Measurements from ENCODE around the gene ZFP30.

ZFP30 gene

DNA sequence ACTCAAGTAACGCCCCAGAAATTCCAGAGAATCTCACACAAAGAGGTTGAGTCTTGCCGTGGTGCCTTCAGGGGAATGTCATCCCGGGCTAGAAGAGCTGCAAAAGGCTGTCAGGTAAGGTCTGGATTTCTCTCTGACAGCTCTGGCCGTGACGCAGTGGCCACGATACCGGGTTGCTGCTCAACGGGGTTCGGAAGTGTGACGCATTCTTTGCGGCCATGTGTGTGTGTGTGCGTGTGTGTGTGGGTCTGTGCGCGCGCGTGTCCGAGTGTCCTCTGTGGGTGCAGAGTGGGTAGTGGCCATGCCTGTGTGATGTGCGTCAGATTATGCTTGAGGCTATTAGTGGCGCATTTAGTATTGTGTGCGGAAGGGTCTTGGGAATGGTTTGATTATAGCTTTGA lies 60.3 kb downstream of the ZFP30 start (continued):
- TF ChIP-seq ZNF174 (tag by site-specific recombination; IDR thresholded peaks at IDR 0.05) (no peak), ZNF747 (tag by site-specific recombination; IDR thresholded peaks at IDR 0.05) (no peak), ZNF621 (tag by site-specific recombination; IDR thresholded peaks at IDR 0.05) (no peak), ZNF558 (tag by site-specific recombination; IDR thresholded peaks at IDR 0.05) (peak; percentile 34; the same call in 1 of the 2 replicates), ZNF423 (tag by site-specific recombination; IDR thresholded peaks at IDR 0.05) (no peak), ZFP41 (tag by site-specific recombination; IDR thresholded peaks at IDR 0.05; ENCODE audit: borderline replicate concordance) (no peak), ZNF48 (tag by site-specific recombination; IDR thresholded peaks at IDR 0.05) (no peak), ZIC2 (tag by site-specific recombination; IDR thresholded peaks at IDR 0.05) (peak; percentile 48), ZBTB1 (tag by site-specific recombination; IDR thresholded peaks at IDR 0.05) (peak; percentile 84; the same call in 1 of the 2 replicates), ZBTB20 (tag by site-specific recombination; IDR thresholded peaks at IDR 0.05) (peak; percentile 36), ZNF138 (tag by site-specific recombination; IDR thresholded peaks at IDR 0.05; ENCODE audit: borderline replicate concordance) (no peak), ZNF658 (tag by site-specific recombination; IDR thresholded peaks at IDR 0.05) (no peak; the same call in 1 of the 2 replicates), YY2 (tag by site-specific recombination; IDR thresholded peaks at IDR 0.05) (peak; percentile 63), ZNF133 (tag by site-specific recombination; IDR thresholded peaks at IDR 0.05) (peak; percentile 58; the same call in 1 of the 2 replicates), FEZF1 (tag by site-specific recombination; IDR thresholded peaks at IDR 0.05) (peak; percentile 67), KLF1 (tag by site-specific recombination; IDR thresholded peaks at IDR 0.05) (peak; percentile 50), ZNF514 (tag by site-specific recombination; IDR thresholded peaks at IDR 0.05) (no peak), ZNF292 (tag by site-specific recombination; IDR thresholded peaks at IDR 0.05; ENCODE audit: borderline replicate concordance, low read depth) (no peak), ZNF2 (tag by site-specific recombination; IDR thresholded peaks at IDR 0.05) (peak; percentile 98), KLF9 (tag by site-specific recombination; IDR thresholded peaks at IDR 0.05; ENCODE audit: low read depth) (peak; percentile 48; the same call in 1 of the 2 replicates), ZNF274 (IDR thresholded peaks at IDR 0.05; ENCODE audit: low read length) (no peak), ZNF274 (tag by site-specific recombination; IDR thresholded peaks at IDR 0.05; ENCODE audit: borderline replicate concordance) (no peak), ZNF146 (tag by site-specific recombination; IDR thresholded peaks at IDR 0.05) (peak; percentile 62; the same call in 1 of the 2 replicates), ZNF521 (tag by site-specific recombination; IDR thresholded peaks at IDR 0.05) (no peak), ZNF571 (tag by site-specific recombination; IDR thresholded peaks at IDR 0.05) (no peak), ZNF366 (tag by site-specific recombination; conservative IDR thresholded peaks at IDR 0.05) (no peak; the same call in 1 of the 2 replicates), ZNF140 (tag by site-specific recombination; IDR thresholded peaks at IDR 0.05) (no peak), GLIS1 (tag by site-specific recombination; IDR thresholded peaks at IDR 0.05) (no peak), GLIS2 (tag by site-specific recombination; IDR thresholded peaks at IDR 0.05) (no peak), TCF7L2 (IDR thresholded peaks at IDR 0.05; ENCODE audit: borderline replicate concordance, low read depth, low read length) (no peak)
- TF ChIP-seq, protein P1, sequence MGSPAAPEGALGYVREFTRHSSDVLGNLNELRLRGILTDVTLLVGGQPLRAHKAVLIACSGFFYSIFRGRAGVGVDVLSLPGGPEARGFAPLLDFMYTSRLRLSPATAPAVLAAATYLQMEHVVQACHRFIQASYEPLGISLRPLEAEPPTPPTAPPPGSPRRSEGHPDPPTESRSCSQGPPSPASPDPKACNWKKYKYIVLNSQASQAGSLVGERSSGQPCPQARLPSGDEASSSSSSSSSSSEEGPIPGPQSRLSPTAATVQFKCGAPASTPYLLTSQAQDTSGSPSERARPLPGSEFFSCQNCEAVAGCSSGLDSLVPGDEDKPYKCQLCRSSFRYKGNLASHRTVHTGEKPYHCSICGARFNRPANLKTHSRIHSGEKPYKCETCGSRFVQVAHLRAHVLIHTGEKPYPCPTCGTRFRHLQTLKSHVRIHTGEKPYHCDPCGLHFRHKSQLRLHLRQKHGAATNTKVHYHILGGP (tag by site-specific recombination; IDR thresholded peaks at IDR 0.05), result no peak
- TF ChIP-seq, protein P2, sequence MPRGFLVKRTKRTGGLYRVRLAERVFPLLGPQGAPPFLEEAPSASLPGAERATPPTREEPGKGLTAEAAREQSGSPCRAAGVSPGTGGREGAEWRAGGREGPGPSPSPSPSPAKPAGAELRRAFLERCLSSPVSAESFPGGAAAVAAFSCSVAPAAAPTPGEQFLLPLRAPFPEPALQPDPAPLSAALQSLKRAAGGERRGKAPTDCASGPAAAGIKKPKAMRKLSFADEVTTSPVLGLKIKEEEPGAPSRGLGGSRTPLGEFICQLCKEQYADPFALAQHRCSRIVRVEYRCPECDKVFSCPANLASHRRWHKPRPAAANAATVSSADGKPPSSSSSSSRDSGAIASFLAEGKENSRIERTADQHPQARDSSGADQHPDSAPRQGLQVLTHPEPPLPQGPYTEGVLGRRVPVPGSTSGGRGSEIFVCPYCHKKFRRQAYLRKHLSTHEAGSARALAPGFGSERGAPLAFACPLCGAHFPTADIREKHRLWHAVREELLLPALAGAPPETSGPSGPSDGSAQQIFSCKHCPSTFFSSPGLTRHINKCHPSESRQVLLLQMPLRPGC (tag by site-specific recombination; IDR thresholded peaks at IDR 0.05), result peak; percentile 88
- TF ChIP-seq, protein P3, sequence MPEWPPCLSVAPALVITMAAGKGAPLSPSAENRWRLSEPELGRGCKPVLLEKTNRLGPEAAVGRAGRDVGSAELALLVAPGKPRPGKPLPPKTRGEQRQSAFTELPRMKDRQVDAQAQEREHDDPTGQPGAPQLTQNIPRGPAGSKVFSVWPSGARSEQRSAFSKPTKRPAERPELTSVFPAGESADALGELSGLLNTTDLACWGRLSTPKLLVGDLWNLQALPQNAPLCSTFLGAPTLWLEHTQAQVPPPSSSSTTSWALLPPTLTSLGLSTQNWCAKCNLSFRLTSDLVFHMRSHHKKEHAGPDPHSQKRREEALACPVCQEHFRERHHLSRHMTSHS (tag by site-specific recombination; IDR thresholded peaks at IDR 0.05), result 0 out of 2 replicates have a peak, but pooled peaks have one; percentile 60
- TF ChIP-seq, protein P4, sequence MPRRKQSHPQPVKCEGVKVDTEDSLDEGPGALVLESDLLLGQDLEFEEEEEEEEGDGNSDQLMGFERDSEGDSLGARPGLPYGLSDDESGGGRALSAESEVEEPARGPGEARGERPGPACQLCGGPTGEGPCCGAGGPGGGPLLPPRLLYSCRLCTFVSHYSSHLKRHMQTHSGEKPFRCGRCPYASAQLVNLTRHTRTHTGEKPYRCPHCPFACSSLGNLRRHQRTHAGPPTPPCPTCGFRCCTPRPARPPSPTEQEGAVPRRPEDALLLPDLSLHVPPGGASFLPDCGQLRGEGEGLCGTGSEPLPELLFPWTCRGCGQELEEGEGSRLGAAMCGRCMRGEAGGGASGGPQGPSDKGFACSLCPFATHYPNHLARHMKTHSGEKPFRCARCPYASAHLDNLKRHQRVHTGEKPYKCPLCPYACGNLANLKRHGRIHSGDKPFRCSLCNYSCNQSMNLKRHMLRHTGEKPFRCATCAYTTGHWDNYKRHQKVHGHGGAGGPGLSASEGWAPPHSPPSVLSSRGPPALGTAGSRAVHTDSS (tag by site-specific recombination; IDR thresholded peaks at IDR 0.05), result no peak
- TF ChIP-seq, protein P5, sequence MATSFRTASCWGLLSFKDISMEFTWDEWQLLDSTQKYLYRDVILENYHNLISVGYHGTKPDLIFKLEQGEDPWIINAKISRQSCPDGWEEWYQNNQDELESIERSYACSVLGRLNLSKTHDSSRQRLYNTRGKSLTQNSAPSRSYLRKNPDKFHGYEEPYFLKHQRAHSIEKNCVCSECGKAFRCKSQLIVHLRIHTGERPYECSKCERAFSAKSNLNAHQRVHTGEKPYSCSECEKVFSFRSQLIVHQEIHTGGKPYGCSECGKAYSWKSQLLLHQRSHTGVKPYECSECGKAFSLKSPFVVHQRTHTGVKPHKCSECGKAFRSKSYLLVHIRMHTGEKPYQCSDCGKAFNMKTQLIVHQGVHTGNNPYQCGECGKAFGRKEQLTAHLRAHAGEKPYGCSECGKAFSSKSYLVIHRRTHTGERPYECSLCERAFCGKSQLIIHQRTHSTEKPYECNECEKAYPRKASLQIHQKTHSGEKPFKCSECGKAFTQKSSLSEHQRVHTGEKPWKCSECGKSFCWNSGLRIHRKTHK (tag by site-specific recombination; IDR thresholded peaks at IDR 0.05), result no peak

All from HEK293 (cell line).